Heart left ventricle (tissue), 16 donors: ENCODE measurements around the gene ASTN2. TPM values are rescaled to one million over a fixed set of nuclear protein-coding genes. Genes with fewer than 3 reads are reported as not detected.

Experiments
- ATAC-seq, 4 donors: fragments of 200-7000 bp; cut with Tn5 transposase; one replicate each; pipeline ENCODE4 v1.9.1; 2020 to 2022; ENCODE audit warnings: moderate library complexity in 4 of 4, mild to moderate bottlenecking in 3 of 4, moderate number of reproducible peaks in 1 of 4
- DNase-seq, 5 donors: peaks; one replicate each; pipeline ENCODE4 v3.0.0-alpha.2; 2020
- H3K27ac ChIP-seq, 12 donors: fragments of 200-600 bp; sonication (generic) in 4 of 12; one replicate each; pipeline versions ENCODE4 v1.5.0 to v1.8.0; 2016 to 2022; ENCODE audit warnings: mild to moderate bottlenecking in 2 of 12
- H3K27me3 ChIP-seq, 9 donors: fragments of 200-600 bp; sonication (generic) in 2 of 9; one replicate each; pipeline versions ENCODE4 v1.5.1 to v1.8.0; 2016 to 2022; ENCODE audit warnings: mild to moderate bottlenecking in 3 of 9
- H3K36me3 ChIP-seq, 9 donors: fragments of 200-600 bp; sonication (generic) in 2 of 9; one replicate each; pipeline versions ENCODE4 v1.5.0 to v1.8.0; 2018 to 2022; ENCODE audit warnings: mild to moderate bottlenecking in 2 of 9
- H3K4me1 ChIP-seq, 12 donors: fragments of 200-600 bp; sonication (generic) in 4 of 12; one replicate each; pipeline versions ENCODE4 v1.5.0 to v1.8.0; 2016 to 2022; ENCODE audit warnings: mild to moderate bottlenecking in 3 of 12
- H3K4me3 ChIP-seq, 12 donors: fragments of 200-600 bp; sonication (generic) in 4 of 12; one replicate each; pipeline versions ENCODE4 v1.5.0 to v1.8.0; 2017 to 2022; ENCODE audit warnings: mild to moderate bottlenecking in 9 of 12, moderate library complexity in 4 of 12
- H3K9me3 ChIP-seq, 12 donors: fragments of 200-600 bp; sonication (generic) in 4 of 12; one replicate each; pipeline versions ENCODE4 v1.5.0 to v1.8.0; 2016 to 2022; ENCODE audit warnings: mild to moderate bottlenecking in 1 of 12
- POLR2A ChIP-seq, 2 donors: fragments of 450-650 bp; IDR thresholded peaks; one replicate each; pipeline ENCODE4 v1.6.1; 2017; ENCODE audit warnings: antibody characterized with exemption in 2 of 2, mild to moderate bottlenecking in 2 of 2, moderate library complexity in 2 of 2
- WGBS, 4 donors: extraction: QIAGEN DNeasy Blood & Tissue Kit in 2 of 4; methylation state at CpG; one replicate each; pipeline versions ENCODE4 v1.1.5 to v1.1.7; 2013 to 2018; 5-methylcytosine and 5-hydroxymethylcytosine counted together
- intact Hi-C, 10 donors: fragments of 100-400 bp; cut with DNase I; formaldehyde crosslinking; loops; one replicate each; pipeline versions ENCODE4 v1.11.1 to v1.14.2; 2022
- polyA plus RNA-seq, 2 donors: library from polyadenylated mRNA; stranded (reverse); fragments of 200-250 nt; gene quantifications; one replicate each; pipeline ENCODE4 v1.2.3, GENCODE V29; 2013
- total RNA-seq, 9 donors: library from RNA; depleted of rRNA in 2 of 9; stranded (reverse); fragments of >200 nt in 2 of 9; fragmentation: NEBNext Ultra II Directional in 3 of 9; extraction: Animal tissue kit (Norgen Biotek cat#: 25700) in 3 of 9; gene quantifications; one replicate each; pipeline versions ENCODE4 v1.1.0 to v1.2.4, GENCODE V29; 2016 to 2023
- TF ChIP-seq, protein P1 (sequence below), 12 donors: fragments of 200-600 bp; sonication (generic) in 4 of 12; IDR thresholded peaks; one replicate each; pipeline versions ENCODE4 v1.5.0 to v1.8.0; 2018 to 2022; ENCODE audit warnings: antibody characterized with exemption in 12 of 12, mild to moderate bottlenecking in 5 of 12
- donor health status: ischemic (EF 13 %, LVEDD 7.1; RV severe dilation, severe dysfunction).
- donor health status: healthy with polysubstance abuse.
- donor health status: DM: no; HTN: yes; CAD: no.
- donor health status: DM: no; HTN: no; CAD: no.
- donor health status: ischemic (EF 25% LVEDD 6.9; RV normal size, moderate dysfunction).
- donor health status: ischemic (EF 25% LVEDD 5.7; RV mildly dilated, moderate dysfunction).
- donor health status: healthy.
- donor health status: DM: yes; HTN: yes; CAD: no.
- donor health status: ischemic (EF 35%, LVEDD 5.7; RV mildly dilated, moderate dysfunction).
- donor health status: nonischemic (EF 11% LVEDD 7.7; RV severe dilation, severe dysfunction).
- donor health status: DM: yes; HTN: yes; CAD: no.
- donor health status: PGD.
- donor health status: ischemic (EF 29% LVEDD 5.4; RV normal size, mild dysfunction).
- donor health status: nonischemic (EF 23%, LVEDD 6.1; RV moderate dilation, normal function).

ASTN2 gene
- total and polyA plus RNA-seq, 11 donors, result 2.5 to 6.0 (median 3.5) TPM

DNA sequence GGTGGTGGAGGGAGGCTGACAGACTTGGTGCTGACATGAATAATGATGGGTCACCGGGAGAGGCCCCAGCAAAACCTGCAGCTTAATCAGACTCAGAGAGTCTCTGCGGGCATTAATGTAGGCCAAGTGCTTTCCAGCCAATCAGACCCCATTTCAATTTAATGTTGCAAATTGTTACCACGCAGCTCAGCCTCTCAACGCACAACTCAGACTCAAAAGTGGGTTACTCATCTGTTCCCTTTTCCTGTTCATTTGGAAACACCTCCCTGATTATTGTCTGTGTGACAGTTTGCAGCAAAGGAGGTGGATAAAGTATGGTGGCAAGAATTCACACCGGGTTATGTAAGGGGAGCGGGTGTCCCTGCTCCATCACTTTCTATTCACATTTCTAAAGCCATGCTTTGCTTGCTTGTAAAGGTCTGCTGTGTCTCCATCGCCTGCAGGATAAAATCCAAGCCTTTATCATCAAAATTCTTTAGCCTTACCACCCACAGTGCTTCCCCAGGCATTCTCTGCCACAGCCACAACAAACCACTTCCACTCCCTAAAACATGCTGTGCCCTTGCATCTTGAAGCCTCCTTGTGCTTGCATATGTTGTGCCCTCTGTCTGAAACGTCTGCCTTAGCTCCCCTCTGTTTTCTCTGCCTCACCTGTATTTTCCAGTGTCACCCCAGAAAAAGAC, 156.5 kb downstream of the ASTN2 start:
- TF ChIP-seq, protein P1, sequence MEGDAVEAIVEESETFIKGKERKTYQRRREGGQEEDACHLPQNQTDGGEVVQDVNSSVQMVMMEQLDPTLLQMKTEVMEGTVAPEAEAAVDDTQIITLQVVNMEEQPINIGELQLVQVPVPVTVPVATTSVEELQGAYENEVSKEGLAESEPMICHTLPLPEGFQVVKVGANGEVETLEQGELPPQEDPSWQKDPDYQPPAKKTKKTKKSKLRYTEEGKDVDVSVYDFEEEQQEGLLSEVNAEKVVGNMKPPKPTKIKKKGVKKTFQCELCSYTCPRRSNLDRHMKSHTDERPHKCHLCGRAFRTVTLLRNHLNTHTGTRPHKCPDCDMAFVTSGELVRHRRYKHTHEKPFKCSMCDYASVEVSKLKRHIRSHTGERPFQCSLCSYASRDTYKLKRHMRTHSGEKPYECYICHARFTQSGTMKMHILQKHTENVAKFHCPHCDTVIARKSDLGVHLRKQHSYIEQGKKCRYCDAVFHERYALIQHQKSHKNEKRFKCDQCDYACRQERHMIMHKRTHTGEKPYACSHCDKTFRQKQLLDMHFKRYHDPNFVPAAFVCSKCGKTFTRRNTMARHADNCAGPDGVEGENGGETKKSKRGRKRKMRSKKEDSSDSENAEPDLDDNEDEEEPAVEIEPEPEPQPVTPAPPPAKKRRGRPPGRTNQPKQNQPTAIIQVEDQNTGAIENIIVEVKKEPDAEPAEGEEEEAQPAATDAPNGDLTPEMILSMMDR (IDR thresholded peaks at IDR 0.05), result no peak
- TF ChIP-seq POLR2A (IDR thresholded peaks at IDR 0.05), result no peak
- H3K4me3 ChIP-seq, result no peak overlapping the region
- H3K27me3 ChIP-seq, result peaks cover 0 to 5% (median 0%) of the 10 kb centered on the region in 9 donors
- no peaks in the 10 kb centered on the region for H3K9me3 ChIP-seq
- 51 to 53% (median 51%) methylated on average over 8 of the region's 8 CpGs for WGBS, 4 donors
- no peak overlapping the region for H3K27ac ChIP-seq
- ATAC-seq (no peak), DNase-seq (no peak)
- no peaks in the 10 kb centered on the region for H3K36me3 ChIP-seq
- intact Hi-C loops, result no loop called here
- no peaks in the 10 kb centered on the region for H3K4me1 ChIP-seq

DNA sequence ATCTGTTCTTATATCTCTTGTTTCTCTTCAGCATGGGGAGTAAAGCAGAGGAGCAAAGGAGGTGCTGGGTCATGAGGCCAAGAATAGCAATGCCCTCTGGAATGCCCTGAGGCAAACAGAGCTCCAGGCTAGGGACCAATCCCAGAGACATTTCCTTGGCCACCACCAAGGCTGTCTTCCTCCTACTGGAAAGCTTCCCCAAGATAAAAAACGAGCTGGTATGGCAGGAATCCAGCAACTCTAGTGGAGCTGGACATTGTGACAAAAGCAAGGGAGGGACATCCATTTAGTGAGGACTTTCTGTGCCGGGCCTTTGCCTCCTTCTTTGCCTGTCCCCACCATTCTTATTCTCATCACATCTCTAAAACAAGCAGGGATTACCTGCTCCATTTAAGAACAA, 161.6 kb downstream of the ASTN2 start:
- intact Hi-C loops, result no loop called here
- no peak for ATAC-seq
- H3K4me3 ChIP-seq, result no peak overlapping the region
- no peak overlapping the region for H3K27ac ChIP-seq
- DNase-seq, result no peak
- no peaks in the 10 kb centered on the region for H3K4me1 ChIP-seq
- H3K9me3 ChIP-seq, result no peaks in the 10 kb centered on the region
- H3K27me3 ChIP-seq, result peaks cover 0 to 8% (median 0%) of the 10 kb centered on the region in 9 donors
- 25 to 38% (median 32%) methylated on average over 2 of the region's 2 CpGs for WGBS, 4 donors
- TF ChIP-seq, protein P1 (IDR thresholded peaks at IDR 0.05), result no peak
- no peak for TF ChIP-seq POLR2A (IDR thresholded peaks at IDR 0.05)
- H3K36me3 ChIP-seq, result no peaks in the 10 kb centered on the region

DNA sequence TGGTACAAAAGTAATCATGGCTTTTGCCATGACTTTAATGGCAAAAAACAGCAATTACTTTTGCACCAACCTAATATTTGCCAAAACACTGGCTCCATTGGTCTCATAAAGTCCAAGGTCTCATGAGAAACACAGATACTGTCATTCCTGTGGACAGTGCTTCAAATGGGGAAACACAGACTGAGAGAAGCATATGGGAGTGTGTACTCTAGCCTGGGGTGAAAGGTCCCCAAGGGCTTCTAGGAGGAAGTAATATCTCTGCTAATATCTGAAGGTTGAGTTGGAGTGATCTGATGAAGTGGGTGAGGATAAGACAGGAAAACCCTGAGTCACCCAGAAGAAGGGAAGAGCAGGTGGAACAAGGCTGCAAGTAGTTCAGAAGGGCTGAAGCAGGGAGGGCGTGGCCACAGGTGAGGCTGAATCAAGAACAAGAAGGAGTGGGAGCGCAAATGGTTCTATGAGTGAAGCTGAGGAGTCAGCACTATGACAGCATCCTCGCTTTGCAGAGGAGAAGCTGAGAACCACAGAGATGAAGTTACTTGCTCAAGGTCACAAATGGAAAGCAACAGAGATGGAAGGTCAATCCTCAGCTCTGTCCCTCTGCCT, 164.1 kb downstream of the ASTN2 start:
- intact Hi-C loops, result no loop called here
- Histone ChIP-seq H3K27me3 (peaks cover 0 to 8% (median 0%) of the 10 kb centered on the region in 9 donors), H3K4me1 (no peaks in the 10 kb centered on the region), H3K36me3 (no peaks in the 10 kb centered on the region), H3K4me3 (no peak overlapping the region), H3K27ac (no peak overlapping the region), H3K9me3 (no peaks in the 10 kb centered on the region)
- TF ChIP-seq, protein P1 (IDR thresholded peaks at IDR 0.05), result no peak
- TF ChIP-seq POLR2A (IDR thresholded peaks at IDR 0.05), result no peak
- WGBS, 4 donors, result 70 to 83% (median 77%) methylated on average over 3 of the region's 3 CpGs
- ATAC-seq (no peak), DNase-seq (no peak)

DNA sequence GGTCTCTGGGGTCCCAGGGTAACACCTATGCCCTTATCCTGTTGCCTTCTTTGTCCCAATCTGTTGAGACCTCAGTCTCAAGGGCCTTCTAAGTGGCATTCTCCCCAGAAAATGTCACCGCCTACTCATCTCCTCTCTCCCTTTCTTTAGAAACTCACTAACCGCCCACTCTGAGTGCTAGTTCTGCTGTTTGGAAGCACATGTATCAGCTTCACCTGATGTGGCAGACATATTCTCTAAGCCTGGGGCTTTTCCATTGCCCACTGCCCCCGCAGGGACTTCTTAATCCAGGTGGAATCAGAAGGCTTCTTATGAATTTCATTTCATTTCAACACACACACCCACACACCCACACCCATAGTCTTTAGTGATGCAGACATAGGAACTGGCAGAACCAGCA, 165.1 kb downstream of the ASTN2 start:
- H3K27ac ChIP-seq, result no peak overlapping the region
- intact Hi-C loops, result loop anchor here in 3 of 10 donors (2.0 to 10.0 kb wide), 3 partner anchors 55 to 165 kb away; partner anchors contain the start of gene ASTN2 (in 1 of the 3)

More for the DNA sequence above, 165.1 kb downstream of the ASTN2 start:
- Histone ChIP-seq H3K4me3 (no peak overlapping the region), H3K9me3 (no peaks in the 10 kb centered on the region), H3K36me3 (no peaks in the 10 kb centered on the region), H3K4me1 (no peaks in the 10 kb centered on the region), H3K27me3 (peaks cover 0 to 8% (median 0%) of the 10 kb centered on the region in 9 donors)
- TF ChIP-seq, protein P1 (IDR thresholded peaks at IDR 0.05), result no peak
- TF ChIP-seq POLR2A (IDR thresholded peaks at IDR 0.05), result no peak
- DNase-seq (no peak), ATAC-seq (no peak)
- WGBS, 4 donors, result 67 to 83% (median 75%) methylated on average over 3 of the region's 3 CpGs
